Mesenteric fat pad (tissue), 1 donor: ENCODE results near the gene WWTR1. TPM values are rescaled to one million over a fixed set of nuclear protein-coding genes. Genes with fewer than 3 reads are reported as not detected.

ENCODE experiments used
- DNase-seq: peaks from one replicate; pipeline ENCODE4 v3.0.0-alpha.2; 2020; ENCODE audit warnings: low spot score
- total RNA-seq: library from RNA; stranded (reverse); fragmentation: NEBNext Ultra II Directional; extraction: Animal tissue kit (Norgen Biotek cat#: 25700); gene quantifications from one replicate; pipeline ENCODE4 v1.2.1, GENCODE V29; 2021
- donor health status: DM: yes; HTN: yes; CAD: no.

WWTR1 gene
- total RNA-seq, 1 donor from 2014 or later: 65.9 TPM

DNA sequence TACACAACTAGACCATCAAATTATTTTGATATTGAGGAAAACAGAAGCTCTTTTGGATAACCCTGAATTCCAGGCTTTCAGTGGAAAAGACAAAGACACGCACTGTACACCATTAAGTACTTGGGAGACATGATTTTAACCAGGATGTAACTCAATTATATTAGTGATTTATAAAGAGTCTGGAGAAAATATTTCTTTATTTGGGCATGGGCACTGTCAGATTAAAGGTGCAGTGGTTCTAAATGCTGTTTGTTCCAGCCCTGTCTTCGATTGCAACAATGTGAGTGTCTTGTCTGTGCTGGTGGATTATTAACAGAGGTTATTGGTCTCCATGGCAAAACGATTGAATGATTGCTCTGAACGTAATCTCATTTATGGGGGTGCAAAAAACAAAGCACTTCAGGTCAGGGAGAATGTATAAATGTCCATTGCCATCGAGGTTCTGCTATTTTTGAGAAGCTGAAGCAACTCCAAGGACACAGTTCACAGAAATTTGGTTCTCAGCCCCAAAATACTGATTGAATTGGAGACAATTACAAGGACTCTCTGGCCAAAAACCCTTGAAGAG, 183.5 kb downstream of the WWTR1 start, which contains the start of gene TM4SF4:
TM4SF4 (plus strand) TSS at position 448 of the 568 bp plus-strand sequence. CDS start 181 bp downstream, outside the sequence.
- DNase-seq: no peak

DNA sequence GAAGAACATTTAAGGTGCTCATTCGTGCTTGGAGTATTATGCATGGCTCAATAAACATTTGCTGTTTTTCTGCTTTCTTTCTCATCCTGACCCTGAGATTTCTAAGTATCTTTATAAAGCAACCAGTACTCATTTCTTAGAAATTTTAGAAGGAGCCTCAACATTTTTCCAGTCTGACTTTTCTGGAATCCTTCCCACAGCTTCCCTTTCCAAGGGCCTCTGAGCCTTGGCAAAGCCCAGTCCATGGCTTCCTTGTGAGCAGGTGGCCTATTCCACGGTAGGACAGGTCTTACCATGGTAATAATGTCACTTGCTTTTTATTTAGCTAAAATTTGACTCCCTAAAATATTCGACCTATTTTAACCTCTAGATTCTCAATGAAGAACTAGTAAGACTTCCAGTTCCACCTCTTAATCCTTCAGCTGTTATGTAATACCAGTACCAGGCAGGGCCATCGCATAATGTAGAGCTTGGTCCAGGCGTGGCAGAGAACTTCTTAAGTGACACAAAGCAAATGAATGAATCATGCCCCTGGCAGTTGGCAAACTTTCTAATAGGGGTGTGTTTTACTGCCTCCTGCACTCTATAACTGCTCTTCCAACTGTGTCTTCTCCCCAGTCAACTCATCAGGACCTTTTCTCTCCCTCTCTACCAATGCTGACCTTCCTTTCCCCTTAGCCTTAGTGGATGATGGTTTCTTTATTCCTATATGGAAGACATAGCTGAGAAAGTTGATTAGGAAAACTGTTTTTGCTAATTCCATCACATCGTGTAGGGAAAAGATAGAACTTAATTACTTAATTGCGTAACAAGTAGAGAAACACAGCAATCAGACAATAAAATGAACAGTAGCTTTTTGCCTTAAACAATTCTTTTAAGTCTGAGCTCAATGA, 184.2 kb downstream of the WWTR1 start:
- DNase-seq: no peak

DNA sequence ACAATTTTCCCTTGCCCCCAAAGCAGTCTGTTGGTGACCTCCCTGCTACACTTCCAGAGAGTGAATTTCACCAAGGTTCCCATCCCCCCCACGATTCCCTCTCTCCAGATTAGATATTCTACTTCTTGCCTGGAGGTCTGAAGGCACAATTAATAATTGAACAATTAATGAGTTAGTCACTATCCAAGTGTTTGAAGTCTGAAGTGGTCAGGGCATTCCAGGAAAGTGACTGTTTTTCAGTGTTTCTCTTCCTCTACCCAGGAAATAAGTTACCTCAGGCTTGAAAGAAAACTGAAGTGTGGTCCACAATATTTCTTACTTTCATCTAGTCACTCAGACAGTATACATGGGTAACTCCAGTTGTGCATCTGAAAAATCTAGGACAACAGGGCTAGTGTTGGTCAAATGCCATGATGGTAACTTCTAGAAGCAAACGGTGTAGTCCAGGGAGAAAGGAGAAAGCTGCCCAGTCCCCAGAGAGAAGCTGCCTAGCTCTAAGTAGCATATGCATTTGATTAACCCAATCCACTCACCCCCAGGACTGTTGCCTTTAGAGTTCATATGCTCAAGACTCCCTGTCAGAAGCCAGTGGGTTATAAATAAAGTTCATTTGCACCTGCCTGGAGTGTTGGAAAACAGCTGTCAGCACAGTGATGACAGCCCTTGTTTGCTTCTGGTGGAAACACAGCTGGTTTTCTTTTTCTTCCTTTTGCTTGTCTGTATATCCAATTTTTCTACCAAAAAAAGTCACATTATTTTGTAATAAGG, 185.6 kb downstream of the WWTR1 start:
- DNase-seq: no peak

DNA sequence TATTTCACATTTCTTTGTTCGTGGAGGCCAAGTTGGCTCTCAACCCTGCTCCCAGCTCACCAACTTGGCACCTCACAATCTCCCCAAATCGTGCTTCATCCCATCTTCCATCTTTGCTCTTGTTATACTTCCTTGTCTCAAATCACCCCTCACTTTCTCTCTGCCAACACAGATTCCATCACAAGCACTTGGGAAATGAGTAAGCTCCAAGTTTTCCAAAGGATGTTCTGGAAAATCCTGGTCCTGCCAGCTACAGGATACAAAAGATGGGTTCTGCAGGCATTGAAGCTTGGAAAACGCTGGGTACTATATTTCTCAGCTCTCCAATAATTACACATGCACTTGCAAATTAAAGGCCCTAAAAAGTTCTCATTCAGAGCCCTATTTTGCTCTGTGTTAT, 187.4 kb downstream of the WWTR1 start:
- DNase-seq: no peak

DNA sequence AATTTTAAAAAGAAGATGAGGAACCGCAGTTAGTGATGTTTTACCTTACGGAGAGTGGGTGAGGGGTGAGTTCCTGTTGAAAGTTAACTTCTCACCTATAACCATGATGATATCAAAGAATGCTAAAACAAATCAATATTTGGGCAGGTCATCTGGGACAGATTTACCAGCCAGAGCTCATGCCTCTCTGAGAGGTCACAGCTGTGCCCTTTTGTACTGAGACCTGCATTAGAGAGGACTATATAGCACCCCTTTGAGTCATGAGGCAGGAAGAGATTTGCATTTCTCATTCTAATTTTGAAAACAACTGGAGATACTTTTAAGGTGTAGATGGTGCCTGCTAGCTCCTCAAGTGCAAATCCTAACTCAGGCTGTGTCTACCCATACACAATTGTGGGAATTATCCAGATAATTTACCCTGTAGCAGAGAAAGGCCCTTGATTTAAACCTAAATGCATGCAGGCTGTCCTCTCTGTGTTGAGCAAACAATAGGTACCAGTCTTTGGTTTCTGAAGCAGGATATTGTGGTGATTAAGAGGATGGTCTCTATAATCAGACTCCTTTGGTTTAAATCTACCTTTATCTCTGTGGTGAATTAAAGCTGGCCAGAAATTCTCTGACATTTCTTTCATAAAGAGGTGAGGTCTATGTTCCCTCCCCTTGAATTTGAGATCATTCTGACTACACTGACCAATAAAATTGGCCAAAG, 189.2 kb downstream of the WWTR1 start:
- DNase-seq: no peak

Other genes starting within 250 kb of the WWTR1 start
- 1.7 TPM for gene TM4SF4, start 183.3 kb downstream of the WWTR1 start, total RNA-seq
- gene COMMD2, start 94.5 kb upstream of the WWTR1 start, total RNA-seq: 30.1 TPM
- gene ANKUB1, start 134.5 kb upstream of the WWTR1 start, total RNA-seq: not detected
- gene RNF13, start 155.2 kb upstream of the WWTR1 start, total RNA-seq: 97.7 TPM